ENCODE results near the gene SPECC1.

DNA sequence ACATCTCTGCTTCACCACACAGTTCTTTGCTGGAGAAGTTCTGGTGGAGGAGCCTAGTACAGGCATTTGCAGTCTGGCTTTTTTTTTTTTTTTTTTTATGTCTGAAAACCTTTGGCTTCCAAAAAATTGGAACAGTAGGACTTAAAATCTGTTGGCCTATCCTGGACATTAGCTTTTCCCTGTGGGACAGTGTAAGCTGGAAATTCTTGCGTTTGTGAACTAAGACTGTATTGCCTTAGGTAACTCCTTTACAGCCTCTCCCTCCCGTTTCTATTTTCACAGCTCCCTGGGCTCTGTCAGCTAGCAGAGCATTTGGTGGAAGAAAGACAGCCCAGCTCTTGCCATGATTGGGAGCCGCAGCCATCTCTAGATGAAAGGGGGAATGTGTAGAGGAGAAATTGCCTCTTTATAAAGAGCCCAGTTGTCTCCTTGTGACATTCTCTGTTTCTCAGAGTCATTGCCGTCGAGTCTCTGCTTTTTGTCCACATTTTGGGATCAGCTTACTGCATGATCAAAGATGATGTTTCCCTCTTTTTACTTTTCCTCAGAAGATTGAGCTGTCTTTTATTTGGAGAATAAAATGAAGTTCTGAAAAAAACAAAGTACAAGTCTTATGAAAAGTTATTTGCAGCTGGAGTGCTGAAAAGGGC lies 227.5 kb downstream of the SPECC1 start:
- TF ChIP-seq EZH2 (IDR thresholded peaks at IDR 0.05; ENCODE audit: low read length, missing control alignments) (no peak), CTCF (conservative IDR thresholded peaks at IDR 0.05 in 1 of 2, IDR thresholded peaks at IDR 0.05 in 1 of 2; ENCODE audit: low read depth in 1 of 2, low read length in 2 of 2) (no peak)

Measured in fibroblast of lung (primary cell).